C4-2B (cell line): ENCODE results near the gene P2RY8.
"Not testable (repeated sequence)": the region's sequence is repeated elsewhere in the genome, so short reads cannot be mapped to it uniquely, and the experiment has no call there.

Experiments
- ZFX ChIP-seq: fragments of 450-650 bp; IDR thresholded peaks from 2 replicates; pipeline ENCODE4 v1.6.1; 2017
- TF ChIP-seq, protein P1 (sequence below): fragments of 450-650 bp; conservative IDR thresholded peaks from 2 replicates; pipeline ENCODE4 v1.5.1; 2017; ENCODE audit warnings: mild to moderate bottlenecking

- TF ChIP-seq, protein P1, sequence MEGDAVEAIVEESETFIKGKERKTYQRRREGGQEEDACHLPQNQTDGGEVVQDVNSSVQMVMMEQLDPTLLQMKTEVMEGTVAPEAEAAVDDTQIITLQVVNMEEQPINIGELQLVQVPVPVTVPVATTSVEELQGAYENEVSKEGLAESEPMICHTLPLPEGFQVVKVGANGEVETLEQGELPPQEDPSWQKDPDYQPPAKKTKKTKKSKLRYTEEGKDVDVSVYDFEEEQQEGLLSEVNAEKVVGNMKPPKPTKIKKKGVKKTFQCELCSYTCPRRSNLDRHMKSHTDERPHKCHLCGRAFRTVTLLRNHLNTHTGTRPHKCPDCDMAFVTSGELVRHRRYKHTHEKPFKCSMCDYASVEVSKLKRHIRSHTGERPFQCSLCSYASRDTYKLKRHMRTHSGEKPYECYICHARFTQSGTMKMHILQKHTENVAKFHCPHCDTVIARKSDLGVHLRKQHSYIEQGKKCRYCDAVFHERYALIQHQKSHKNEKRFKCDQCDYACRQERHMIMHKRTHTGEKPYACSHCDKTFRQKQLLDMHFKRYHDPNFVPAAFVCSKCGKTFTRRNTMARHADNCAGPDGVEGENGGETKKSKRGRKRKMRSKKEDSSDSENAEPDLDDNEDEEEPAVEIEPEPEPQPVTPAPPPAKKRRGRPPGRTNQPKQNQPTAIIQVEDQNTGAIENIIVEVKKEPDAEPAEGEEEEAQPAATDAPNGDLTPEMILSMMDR: not testable (repeated sequence)
- TF ChIP-seq ZFX: not testable (repeated sequence)
Measured at GRCh38 chrX:1474593-1474992, 62.4 kb downstream of the P2RY8 start.
